HEK293 (cell line): ENCODE results near the gene NABP1.

Experiments used
- CTCF ChIA-PET: fragments of 350-600 bp; formaldehyde crosslinking; extraction: SDS; loops from one replicate; lab custom pipeline; 2021; ENCODE audit warnings: antibody characterized with exemption; lab: Yijun Ruan, JAX
- POLR2A ChIA-PET: fragments of 300-600 bp; formaldehyde crosslinking; extraction: SDS; loops from one replicate; lab custom pipeline; 2020; ENCODE audit warnings: antibody characterized with exemption, inconsistent platforms; lab: Yijun Ruan, JAX
- H3K27ac ChIP-seq: fragments of 200-500 bp; sonication (Bioruptor generic); 2 replicates; pipeline ENCODE4 v1.5.1; 2014; ENCODE audit warnings: low read depth, low read length, control low read depth, inconsistent platforms; ENCODE audit errors: extremely low read depth
- H3K36me3 ChIP-seq, 2 experiments: fragments of 200-500 bp in 1 of 2; sonication (Bioruptor generic) in 1 of 2; 1 replicate in 1 of 2; 2 replicates in 1 of 2; pipeline ENCODE4 v1.5.1; 2014 to 2017; ENCODE audit warnings: inconsistent platforms in 2 of 2, low read length in 2 of 2; ENCODE audit not compliant: control insufficient read depth in 2 of 2, insufficient read depth in 1 of 2
- H3K4me1 ChIP-seq: fragments of 200-500 bp; sonication (Bioruptor generic); 2 replicates; pipeline ENCODE4 v1.5.1; 2014; ENCODE audit warnings: mild to moderate bottlenecking, low read length, inconsistent platforms; ENCODE audit not compliant: control insufficient read depth, insufficient read depth
- H3K4me3 ChIP-seq: 2 replicates; pipeline ENCODE4 v1.5.1; 2011; ENCODE audit warnings: low read depth, mild to moderate bottlenecking, control low read depth, low read length, moderate library complexity
- H3K9me3 ChIP-seq: fragments of 200-500 bp; sonication (Bioruptor generic); 2 replicates; pipeline ENCODE4 v1.5.1; 2014; ENCODE audit warnings: low read depth, low read length, inconsistent platforms; ENCODE audit not compliant: control insufficient read depth, insufficient read depth
- GLI2 ChIP-seq: fragments of 450-650 bp; formaldehyde crosslinking; IDR thresholded peaks from 2 replicates; pipeline ENCODE4; 2017; ENCODE audit warnings: missing biosample characterization, missing genetic modification characterization, low read depth, borderline replicate concordance
- HOXD13 ChIP-seq: sonication (generic); formaldehyde crosslinking; IDR thresholded peaks from 2 replicates; pipeline ENCODE4 v1.8.0; 2022; ENCODE audit warnings: missing genetic modification reagents, borderline replicate concordance
- INSM2 ChIP-seq: fragments of 450-650 bp; formaldehyde crosslinking; IDR thresholded peaks from 2 replicates; pipeline ENCODE4 v1.5.1; 2016; ENCODE audit warnings: missing biosample characterization, missing genetic modification characterization
- KLF1 ChIP-seq: fragments of 450-650 bp; formaldehyde crosslinking; IDR thresholded peaks from 2 replicates; pipeline ENCODE4 v1.5.1; 2016; ENCODE audit warnings: missing biosample characterization, missing genetic modification characterization
- PRDM1 ChIP-seq: fragments of 450-650 bp; formaldehyde crosslinking; IDR thresholded peaks from 2 replicates; pipeline ENCODE4; 2016; ENCODE audit warnings: missing biosample characterization, missing genetic modification characterization
- ZBTB21 ChIP-seq: fragments of 450-650 bp; formaldehyde crosslinking; IDR thresholded peaks from 2 replicates; pipeline ENCODE4 v1.5.1; 2017; ENCODE audit warnings: missing biosample characterization, missing genetic modification characterization
- ZBTB48 ChIP-seq: fragments of 450-650 bp; formaldehyde crosslinking; IDR thresholded peaks from 2 replicates; pipeline ENCODE4 v1.5.1; 2016; ENCODE audit warnings: missing biosample characterization, missing genetic modification characterization
- ZBTB8A ChIP-seq: fragments of 450-650 bp; formaldehyde crosslinking; IDR thresholded peaks from 2 replicates; pipeline ENCODE4 v1.5.1; 2016; ENCODE audit warnings: missing biosample characterization, missing genetic modification characterization
- ZNF133 ChIP-seq: fragments of 450-650 bp; formaldehyde crosslinking; IDR thresholded peaks from 2 replicates; pipeline ENCODE4 v1.5.1; 2016; ENCODE audit warnings: missing biosample characterization, missing genetic modification characterization
- ZNF140 ChIP-seq: fragments of 450-650 bp; formaldehyde crosslinking; IDR thresholded peaks from 2 replicates; pipeline ENCODE4 v1.5.1; 2016; ENCODE audit warnings: missing biosample characterization, missing genetic modification characterization
- ZNF2 ChIP-seq: fragments of 450-650 bp; formaldehyde crosslinking; IDR thresholded peaks from 2 replicates; pipeline ENCODE4 v1.5.1; 2016; ENCODE audit warnings: missing biosample characterization, missing genetic modification characterization
- ZNF214 ChIP-seq: fragments of 450-650 bp; formaldehyde crosslinking; IDR thresholded peaks from 2 replicates; pipeline ENCODE4 v1.5.1; 2017; ENCODE audit warnings: missing biosample characterization, mild to moderate bottlenecking, missing genetic modification characterization, borderline replicate concordance
- ZNF221 ChIP-seq: fragments of 450-650 bp; formaldehyde crosslinking; IDR thresholded peaks from 2 replicates; pipeline ENCODE4 v1.5.1; 2017; ENCODE audit warnings: missing biosample characterization, missing genetic modification characterization, borderline replicate concordance
- ZNF302 ChIP-seq: fragments of 450-650 bp; formaldehyde crosslinking; IDR thresholded peaks from 2 replicates; pipeline ENCODE4 v1.5.1; 2016; ENCODE audit warnings: missing biosample characterization, missing genetic modification characterization, low read depth
- ZNF335 ChIP-seq: fragments of 450-650 bp; formaldehyde crosslinking; conservative IDR thresholded peaks from 2 replicates; pipeline ENCODE4 v1.5.1; 2016; ENCODE audit warnings: missing biosample characterization, missing genetic modification characterization
- ZNF350 ChIP-seq: fragments of 450-650 bp; formaldehyde crosslinking; IDR thresholded peaks from 2 replicates; pipeline ENCODE4 v1.5.0; 2017; ENCODE audit warnings: missing biosample characterization, mild to moderate bottlenecking, missing genetic modification characterization
- ZNF366 ChIP-seq: fragments of 450-650 bp; formaldehyde crosslinking; conservative IDR thresholded peaks from 2 replicates; pipeline ENCODE4 v1.5.1; 2016; ENCODE audit warnings: missing biosample characterization, missing genetic modification characterization
- ZNF449 ChIP-seq: fragments of 450-650 bp; formaldehyde crosslinking; IDR thresholded peaks from 2 replicates; pipeline ENCODE4 v1.5.1; 2017; ENCODE audit warnings: missing biosample characterization, mild to moderate bottlenecking, missing genetic modification characterization, moderate library complexity
- ZNF561 ChIP-seq: fragments of 450-650 bp; IDR thresholded peaks from 2 replicates; pipeline ENCODE4 v1.5.1; 2018; ENCODE audit warnings: missing biosample characterization, missing genetic modification characterization, borderline replicate concordance
- ZNF600 ChIP-seq: fragments of 450-650 bp; formaldehyde crosslinking; IDR thresholded peaks from 2 replicates; pipeline ENCODE4 v1.5.1; 2016; ENCODE audit warnings: missing biosample characterization, missing genetic modification characterization
- ZNF629 ChIP-seq: fragments of 450-650 bp; formaldehyde crosslinking; IDR thresholded peaks from 2 replicates; pipeline ENCODE4 v1.5.1; 2017; ENCODE audit warnings: missing biosample characterization, missing genetic modification characterization
- ZNF664 ChIP-seq: fragments of 450-650 bp; formaldehyde crosslinking; IDR thresholded peaks from 2 replicates; pipeline ENCODE4 v1.5.1; 2016; ENCODE audit warnings: missing biosample characterization, missing genetic modification characterization
- ZNF701 ChIP-seq: fragments of 450-650 bp; formaldehyde crosslinking; IDR thresholded peaks from 2 replicates; pipeline ENCODE4 v1.5.1; 2016; ENCODE audit warnings: missing biosample characterization, missing genetic modification characterization
- ZNF76 ChIP-seq: fragments of 450-650 bp; formaldehyde crosslinking; IDR thresholded peaks from 2 replicates; pipeline ENCODE4; 2016; ENCODE audit warnings: low read depth, missing biosample characterization, missing genetic modification characterization, borderline replicate concordance
- ZSCAN4 ChIP-seq: fragments of 450-650 bp; formaldehyde crosslinking; IDR thresholded peaks from 2 replicates; pipeline ENCODE4 v1.5.1; 2017; ENCODE audit warnings: missing biosample characterization, missing genetic modification characterization

The NABP1 gene

GRCh38 chr2:191670787-191671186 is 7.1 kb upstream of the NABP1 start:
- no peak for TF ChIP-seq HOXD13
- TF ChIP-seq KLF1 (tag by site-specific recombination): no peak
- no peak for TF ChIP-seq ZNF302 (tag by site-specific recombination)
- no peak for TF ChIP-seq GLI2 (tag by site-specific recombination)
- peak; percentile 86 for TF ChIP-seq ZNF664
- TF ChIP-seq ZNF561 (tag by site-specific recombination): no peak
- TF ChIP-seq ZBTB8A: no peak

GRCh38 chr2:191675807-191676721 is 1.9 kb upstream of the NABP1 start:
- H3K36me3 ChIP-seq: no peaks in the 10 kb centered on the region
- H3K27ac ChIP-seq: no peak overlapping the region
- TF ChIP-seq ZNF350 (tag by site-specific recombination): no peak
- H3K4me1 ChIP-seq: peaks cover 6% of the 10 kb centered on the region; the same call in 1 of the 2 replicates
- H3K4me3 ChIP-seq: no peak overlapping the region
- ChIA-PET POLR2A (interaction anchor here (0.5 to 1.6 kb wide), 4 partner anchors 38 to 893 kb away, joined by 3 to 5 read pairs (median 4); no protein-coding TSS in a partner anchor), CTCF (interaction anchor here (0.6 to 2.4 kb wide), 9 partner anchors 14 to 614 kb away, joined by 3 to 8 read pairs (median 3); no protein-coding TSS in a partner anchor)
- H3K9me3 ChIP-seq: no peaks in the 10 kb centered on the region

More at GRCh38 chr2:191670787-191671186, 7.1 kb upstream of the NABP1 start:
- no peaks in the 10 kb centered on the region for H3K4me1 ChIP-seq
- no peak overlapping the region for H3K4me3 ChIP-seq
- no peaks in the 10 kb centered on the region for H3K9me3 ChIP-seq
- POLR2A ChIA-PET: no interaction called here
- no peaks in the 10 kb centered on the region for H3K36me3 ChIP-seq
- CTCF ChIA-PET: no interaction called here
- H3K27ac ChIP-seq: no peak overlapping the region

GRCh38 chr2:191676790-191677645 is 918 bp upstream of the NABP1 start:
- H3K9me3 ChIP-seq: no peaks in the 10 kb centered on the region
- H3K4me1 ChIP-seq: peaks cover 6% of the 10 kb centered on the region; the same call in 1 of the 2 replicates
- H3K4me3 ChIP-seq: peak overlapping the region; percentile 63
- ChIA-PET POLR2A (interaction anchor here (0.6 to 1.9 kb wide), 39 partner anchors 8 to 1878 kb away, joined by 3 to 21 read pairs (median 5); no protein-coding TSS in a partner anchor), CTCF (interaction anchor here (0.6 to 2.4 kb wide), 7 partner anchors 14 to 615 kb away, joined by 3 to 8 read pairs (median 3); no protein-coding TSS in a partner anchor)
- peak overlapping the region; percentile 16; the same call in 1 of the 2 replicates for H3K27ac ChIP-seq
- H3K36me3 ChIP-seq: peaks cover 0 to 2% of the 10 kb centered on the region in 2 experiments; a peak in 1 of 3 replicates
- TF ChIP-seq ZNF701: no peak
- TF ChIP-seq INSM2 (tag by site-specific recombination): peak; percentile 46; the same call in 1 of the 2 replicates
- peak; percentile 42; the same call in 1 of the 2 replicates for TF ChIP-seq ZBTB21 (tag by site-specific recombination)
- TF ChIP-seq PRDM1: peak; percentile 36; the same call in 1 of the 2 replicates
- TF ChIP-seq ZBTB48 (tag by site-specific recombination): 0 out of 2 replicates have a peak, but pooled peaks have one; percentile 15
- TF ChIP-seq ZSCAN4 (tag by site-specific recombination): no peak
- TF ChIP-seq ZNF221: no peak
- peak; percentile 36; the same call in 1 of the 2 replicates for TF ChIP-seq ZNF600 (tag by site-specific recombination)
- TF ChIP-seq ZNF366: no peak
- no peak for TF ChIP-seq ZNF2 (tag by site-specific recombination)
- TF ChIP-seq ZNF449 (tag by site-specific recombination): no peak
- 0 out of 2 replicates have a peak, but pooled peaks have one; percentile 31 for TF ChIP-seq ZNF76 (tag by site-specific recombination)
- TF ChIP-seq ZNF133: no peak
- TF ChIP-seq ZNF214 (tag by site-specific recombination): no peak
- TF ChIP-seq ZNF335: peak; percentile 41
- no peak for TF ChIP-seq ZNF140
- TF ChIP-seq ZNF629 (tag by site-specific recombination): peak; percentile 59; the same call in 1 of the 2 replicates
